Type B pancreatic cell (in vitro differentiated cells): ENCODE measurements around the gene STOM. TPM values are rescaled to one million over a fixed set of nuclear protein-coding genes. Genes with fewer than 3 reads are reported as not detected.

ENCODE experiments used
- DNase-seq: peaks from one replicate; pipeline ENCODE4 v3.0.0; 2021; ENCODE audit warnings: mixed read lengths; ENCODE audit not compliant: unreplicated experiment; ENCODE audit errors: extremely low spot score
- H3K27ac Mint-ChIP-seq: 2 replicates; pipeline ENCODE4 v1.8.0; 2021; ENCODE audit warnings: mild to moderate bottlenecking, mixed read lengths
- H3K27me3 Mint-ChIP-seq: 2 replicates; pipeline ENCODE4 v1.8.0; 2021; ENCODE audit warnings: mixed read lengths
- H3K36me3 Mint-ChIP-seq: 2 replicates; pipeline ENCODE4 v1.8.0; 2021; ENCODE audit warnings: mixed read lengths
- H3K4me1 Mint-ChIP-seq: one replicate; pipeline ENCODE4 v1.8.0; 2021; ENCODE audit warnings: mixed read lengths; ENCODE audit not compliant: unreplicated experiment
- H3K4me3 Mint-ChIP-seq: 2 replicates; pipeline ENCODE4 v1.8.0; 2021; ENCODE audit warnings: mild to moderate bottlenecking, mixed read lengths
- H3K9me3 Mint-ChIP-seq: 2 replicates; pipeline ENCODE4 v1.8.0; 2021; ENCODE audit warnings: mixed read lengths
- CTCF ChIP-seq: fragments of 200-600 bp; sonication (generic); conservative IDR thresholded peaks from 2 replicates; pipeline ENCODE4 v1.5.0; 2021; ENCODE audit warnings: antibody characterized with exemption, mild to moderate bottlenecking
- total RNA-seq: library from RNA; stranded (reverse); gene quantifications from 2 replicates; pipeline ENCODE4 v1.2.1, GENCODE V29; 2021; ENCODE audit warnings: low replicate concordance

Gene STOM
- total RNA-seq, 1 donor from 2014 or later = 30.7 TPM

- peak overlapping the region; percentile 67 for H3K27ac Mint-ChIP-seq
- peak overlapping the region; percentile 75 for H3K4me3 Mint-ChIP-seq
- peaks cover 37% of the 10 kb centered on the region for H3K4me1 Mint-ChIP-seq
- TF ChIP-seq CTCF = no peak
- peaks cover 5% of the 10 kb centered on the region for H3K27me3 Mint-ChIP-seq
- H3K36me3 Mint-ChIP-seq = no peaks in the 10 kb centered on the region
- DNase-seq = no peak
- no peaks in the 10 kb centered on the region for H3K9me3 Mint-ChIP-seq
These were observed 1.9 kb downstream of the STOM start for GRCh38 chr9:121368138-121368522.

GRCh38 chr9:121367306-121368137, 2.5 kb downstream of the STOM start:
- Mint-ChIP-seq H3K36me3 (no peaks in the 10 kb centered on the region), H3K9me3 (no peaks in the 10 kb centered on the region), H3K27ac (peak overlapping the region; percentile 67), H3K27me3 (peaks cover 5% of the 10 kb centered on the region), H3K4me3 (peak overlapping the region; percentile 75), H3K4me1 (peaks cover 37% of the 10 kb centered on the region)
- no peak for DNase-seq
- no peak for TF ChIP-seq CTCF

- Mint-ChIP-seq H3K9me3 (no peaks in the 10 kb centered on the region), H3K27me3 (peaks cover 5% of the 10 kb centered on the region), H3K36me3 (no peaks in the 10 kb centered on the region), H3K4me3 (peak overlapping the region; percentile 39), H3K27ac (peak overlapping the region; percentile 61), H3K4me1 (peaks cover 30% of the 10 kb centered on the region)
- no peak for TF ChIP-seq CTCF
- DNase-seq = no peak
These were observed 3.3 kb downstream of the STOM start for GRCh38 chr9:121366611-121367192.

GRCh38 chr9:121365564-121365963, 4.5 kb downstream of the STOM start:
- Mint-ChIP-seq H3K4me3 (no peak overlapping the region), H3K9me3 (no peaks in the 10 kb centered on the region), H3K27ac (no peak overlapping the region), H3K4me1 (peaks cover 30% of the 10 kb centered on the region), H3K36me3 (no peaks in the 10 kb centered on the region), H3K27me3 (peaks cover 5% of the 10 kb centered on the region)
- TF ChIP-seq CTCF = no peak
- no peak for DNase-seq

- peaks cover 5% of the 10 kb centered on the region for H3K27me3 Mint-ChIP-seq
- H3K4me1 Mint-ChIP-seq = peaks cover 26% of the 10 kb centered on the region
- H3K27ac Mint-ChIP-seq = no peak overlapping the region
- no peaks in the 10 kb centered on the region for H3K36me3 Mint-ChIP-seq
- DNase-seq = no peak
- no peaks in the 10 kb centered on the region for H3K9me3 Mint-ChIP-seq
- TF ChIP-seq CTCF = no peak
- H3K4me3 Mint-ChIP-seq = no peak overlapping the region
These were observed 5.2 kb downstream of the STOM start for GRCh38 chr9:121364886-121365285.
